ENCODE data around the gene RGS18.
"Not testable (repeated sequence)": the region's sequence is repeated elsewhere in the genome, so short reads cannot be mapped to it uniquely, and the experiment has no call there.

The RGS18 gene

DNA sequence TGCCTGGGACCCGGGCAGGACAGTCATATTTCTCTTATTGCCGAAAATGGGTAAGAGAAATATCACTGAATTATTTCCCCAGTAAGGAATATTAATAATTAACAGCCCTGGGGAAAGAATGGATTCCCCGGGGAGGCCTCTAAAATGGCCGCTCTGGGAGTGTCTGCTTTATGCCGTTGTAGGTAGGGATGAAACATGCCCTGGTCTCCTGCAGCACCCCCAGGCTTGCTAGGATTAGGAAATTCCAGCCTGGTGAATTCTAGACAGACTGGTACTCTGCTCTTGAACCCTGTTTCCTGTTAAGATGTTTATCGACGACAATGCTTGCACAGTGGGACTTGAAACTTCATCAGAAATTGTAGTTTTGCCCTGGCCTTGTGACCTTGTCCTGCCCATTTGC, 6.7 kb downstream of the RGS18 start:
- not testable (repeated sequence) for DNase-seq (ENCODE audit: low read depth in 1 of 2, low spot score in 1 of 2)

GRCh38 chr1:192167011-192167410, 8.7 kb downstream of the RGS18 start:
- no peak for DNase-seq (ENCODE audit: low read depth in 1 of 2, low spot score in 1 of 2)

DNA sequence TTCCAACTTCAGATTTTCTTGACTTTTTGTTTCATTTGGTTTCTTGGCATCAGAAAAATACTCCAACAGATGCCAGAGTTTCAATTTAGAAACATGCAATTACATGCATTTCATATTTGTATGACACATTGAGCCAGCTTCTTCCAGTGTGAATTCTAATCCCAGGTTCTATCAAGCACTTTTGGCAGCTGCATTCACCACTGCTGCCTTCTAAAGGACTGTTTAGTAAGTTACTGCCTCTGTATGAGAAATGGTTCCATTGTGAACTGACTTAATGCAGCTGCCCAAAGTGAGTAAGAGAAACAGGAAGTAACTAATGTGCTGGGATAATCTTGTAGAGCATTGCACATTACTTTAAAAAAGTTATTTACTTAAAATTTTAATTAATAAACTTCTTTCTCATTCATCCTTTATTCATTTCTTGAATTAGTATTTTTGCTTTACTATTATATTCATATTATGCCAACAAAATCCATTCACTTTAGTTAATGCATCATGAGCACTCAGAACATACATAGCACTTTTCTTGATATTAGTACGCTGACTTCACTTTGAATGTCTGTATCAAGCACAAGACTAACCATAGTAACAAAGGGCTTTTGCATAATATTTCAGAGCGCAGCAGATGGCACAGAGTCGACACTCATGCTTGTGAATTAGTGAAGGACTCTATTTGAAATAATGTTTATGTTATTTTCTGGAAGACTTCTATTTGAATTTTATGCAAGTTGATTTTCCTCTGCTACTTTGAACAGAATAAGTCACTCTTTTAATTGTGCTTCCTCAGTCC, 9.8 kb downstream of the RGS18 start:
- no peak for DNase-seq (ENCODE audit: low read depth in 1 of 2, low spot score in 1 of 2)

- DNase-seq (ENCODE audit: low read depth in 1 of 2, low spot score in 1 of 2): no peak
These were observed 10.7 kb downstream of the RGS18 start for GRCh38 chr1:192168964-192169363.

DNA sequence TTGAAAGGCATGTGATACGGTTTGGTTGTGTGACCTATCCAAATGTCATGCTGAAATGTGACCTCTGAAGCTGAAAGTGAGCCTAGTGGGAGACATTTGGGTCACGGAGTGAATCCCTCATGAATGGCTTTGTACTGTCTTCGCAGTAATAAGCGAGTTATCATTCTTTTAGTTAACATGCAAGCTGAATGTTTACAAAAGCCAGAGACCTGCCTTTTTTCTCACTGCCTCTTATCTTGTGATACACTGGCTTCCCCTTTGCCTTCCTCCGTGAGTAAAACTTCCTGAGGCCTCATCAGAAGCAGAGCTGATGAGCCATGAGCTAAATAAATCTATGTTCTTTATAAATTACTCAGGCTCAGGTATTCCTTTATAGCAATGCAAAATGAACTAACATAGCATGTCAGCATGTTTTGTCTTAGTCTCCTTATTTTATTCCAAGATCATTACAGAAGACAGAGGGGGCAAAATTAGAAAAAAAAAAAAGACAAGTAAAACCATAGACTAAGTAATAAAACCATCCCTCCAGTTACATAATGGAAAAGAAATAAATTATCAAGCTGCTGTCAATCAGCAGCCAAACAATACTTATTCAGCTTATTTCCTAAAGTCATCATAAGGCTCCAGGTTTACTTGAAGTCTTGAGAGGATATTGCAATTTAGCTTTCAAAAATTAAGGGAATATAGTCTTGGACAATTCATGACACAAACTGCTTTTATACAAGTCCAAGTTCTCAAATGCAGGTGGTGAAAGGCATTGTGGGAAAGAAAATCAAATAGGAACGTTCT, 12.1 kb downstream of the RGS18 start:
- no peak for DNase-seq (ENCODE audit: low read depth in 1 of 2, low spot score in 1 of 2)

DNA sequence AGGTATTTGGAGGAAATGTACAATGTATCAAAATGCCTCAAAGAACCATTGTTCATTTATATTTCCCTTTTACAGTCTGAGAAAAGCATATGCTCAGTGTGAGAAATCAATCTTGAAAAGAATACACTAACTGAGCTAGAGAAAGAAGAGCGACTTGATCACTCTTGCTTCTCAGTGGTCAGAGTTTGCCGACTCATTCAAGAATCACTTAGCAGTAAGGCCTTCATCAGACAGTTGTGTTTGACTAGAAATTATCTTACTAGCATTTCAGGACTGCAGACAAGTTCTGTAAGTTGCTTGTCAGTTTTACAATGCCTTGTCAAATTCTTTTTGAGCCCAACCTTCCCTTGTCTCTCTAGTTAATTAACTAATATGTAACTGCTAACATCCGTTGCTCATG, 12.9 kb downstream of the RGS18 start:
- no peak for DNase-seq (ENCODE audit: low read depth in 1 of 2, low spot score in 1 of 2)

GRCh38 chr1:192175971-192176370, 17.7 kb downstream of the RGS18 start:
- DNase-seq (ENCODE audit: low read depth in 1 of 2, low spot score in 1 of 2): no peak

- DNase-seq (ENCODE audit: low read depth in 1 of 2, low spot score in 1 of 2): no peak
These were observed 25.5 kb downstream of the RGS18 start for GRCh38 chr1:192183788-192184187.

- DNase-seq (ENCODE audit: low read depth in 1 of 2, low spot score in 1 of 2): no peak
These were observed 27.9 kb downstream of the RGS18 start for GRCh38 chr1:192186197-192186596.

DNA sequence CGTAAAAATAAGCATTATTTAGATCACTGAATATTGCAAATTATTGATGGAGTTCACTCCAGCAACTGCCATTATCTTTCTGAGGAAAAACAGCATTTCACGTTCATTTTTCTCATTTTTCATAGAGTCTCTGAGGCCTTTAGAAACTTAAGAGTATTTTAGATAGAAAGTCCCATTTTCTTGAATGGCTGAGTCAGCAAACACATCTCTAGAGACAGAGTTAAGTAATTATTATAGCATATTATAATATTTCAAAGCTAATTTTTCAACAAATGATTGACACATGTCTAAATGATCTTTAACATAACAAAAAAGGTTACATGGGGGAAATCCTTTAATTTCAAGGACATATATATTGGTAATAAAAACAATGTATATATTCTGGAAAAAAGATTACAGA, 31.8 kb downstream of the RGS18 start:
- DNase-seq (ENCODE audit: low read depth in 1 of 2, low spot score in 1 of 2): no peak

DNA sequence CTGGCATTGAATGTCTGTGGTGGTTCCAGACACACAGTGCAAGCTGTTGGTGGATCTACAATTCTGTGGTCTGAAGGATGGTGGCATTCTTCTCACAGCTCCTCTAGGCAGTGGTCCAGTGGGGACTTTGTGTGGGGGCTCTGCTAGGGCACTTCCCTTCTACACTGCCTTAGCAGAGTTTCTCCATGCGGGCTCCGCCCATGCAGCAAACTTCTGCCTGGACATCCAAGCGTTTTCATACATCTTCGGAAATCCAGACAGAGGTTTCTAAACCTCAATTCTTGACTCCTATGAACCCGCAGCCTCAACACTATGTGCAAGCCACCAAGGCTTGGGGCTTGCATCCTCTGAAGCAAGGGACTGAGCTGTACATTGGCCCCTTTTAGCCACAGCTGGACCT, 43.0 kb downstream of the RGS18 start:
- no peak for DNase-seq (ENCODE audit: low read depth in 1 of 2, low spot score in 1 of 2)

DNA sequence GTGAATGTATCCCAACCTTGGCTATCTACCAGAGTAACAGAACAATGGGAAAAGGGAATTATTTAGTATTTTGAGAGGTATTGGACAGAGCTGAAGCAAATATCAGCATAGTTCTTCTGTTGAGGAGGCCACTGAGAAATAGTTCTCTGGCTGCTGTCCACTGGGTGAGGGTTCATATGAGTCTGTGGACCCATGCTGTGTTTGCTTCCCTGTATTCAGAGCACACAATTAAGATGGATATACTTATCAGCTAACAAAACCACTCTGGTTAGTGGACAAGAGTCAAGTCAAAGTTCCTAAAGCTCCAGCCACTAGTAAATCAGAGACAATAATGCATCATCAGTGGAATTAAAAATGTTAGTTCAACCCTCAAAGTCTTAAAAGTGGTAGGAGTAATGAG, 66.1 kb downstream of the RGS18 start:
- DNase-seq (ENCODE audit: low read depth in 1 of 2, low spot score in 1 of 2): no peak

- DNase-seq (ENCODE audit: low read depth in 1 of 2, low spot score in 1 of 2): no peak
These were observed 66.6 kb downstream of the RGS18 start for GRCh38 chr1:192224846-192225245.

GRCh38 chr1:192225266-192225665, 67.0 kb downstream of the RGS18 start:
- no peak for DNase-seq (ENCODE audit: low read depth in 1 of 2, low spot score in 1 of 2)

DNA sequence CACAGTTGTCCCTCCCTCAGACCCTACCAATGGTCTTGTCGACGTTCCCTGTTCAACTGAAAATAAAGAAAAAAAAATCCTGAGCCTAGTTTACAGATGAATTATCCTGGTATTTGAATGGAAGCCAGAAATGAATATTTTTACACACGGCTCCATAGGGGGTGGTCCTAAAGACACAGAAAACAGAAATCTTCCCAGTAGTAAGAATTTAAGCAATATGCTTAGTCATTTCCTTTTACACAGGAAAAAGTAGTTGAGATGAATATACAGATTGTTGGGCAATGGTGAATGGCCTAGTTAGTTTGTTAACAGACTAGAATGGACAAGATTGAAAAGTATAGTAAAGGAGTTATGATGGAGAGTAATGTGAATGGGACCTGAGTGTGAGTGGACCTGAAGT, 67.4 kb downstream of the RGS18 start:
- DNase-seq (ENCODE audit: low read depth in 1 of 2, low spot score in 1 of 2): no peak

GRCh38 chr1:192227330-192227729, 69.1 kb downstream of the RGS18 start:
- DNase-seq (ENCODE audit: low read depth in 1 of 2, low spot score in 1 of 2): no peak

DNA sequence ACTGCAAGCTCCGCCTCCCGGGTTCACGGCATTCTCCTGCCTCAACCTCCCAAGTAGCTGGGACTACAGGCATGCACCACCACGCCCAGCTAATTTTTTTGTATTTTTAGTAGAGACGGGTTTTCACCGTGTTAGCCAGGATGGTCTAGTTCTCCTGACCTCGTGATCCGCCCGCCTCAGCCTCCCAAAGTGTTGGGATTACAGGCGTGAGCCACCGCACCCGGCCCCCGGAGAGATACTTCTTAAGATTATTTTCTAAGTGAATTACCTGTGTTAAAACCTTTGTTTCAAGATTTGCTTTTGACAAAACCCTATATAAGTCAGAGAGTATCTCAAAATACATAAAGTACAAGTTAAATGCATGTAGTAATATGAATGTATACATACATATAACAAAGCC, 69.7 kb downstream of the RGS18 start:
- not testable (repeated sequence) for DNase-seq (ENCODE audit: low read depth in 1 of 2, low spot score in 1 of 2)

GRCh38 chr1:192232817-192233417, 74.7 kb downstream of the RGS18 start:
- no peak for DNase-seq (ENCODE audit: low read depth in 1 of 2, low spot score in 1 of 2)

DNA sequence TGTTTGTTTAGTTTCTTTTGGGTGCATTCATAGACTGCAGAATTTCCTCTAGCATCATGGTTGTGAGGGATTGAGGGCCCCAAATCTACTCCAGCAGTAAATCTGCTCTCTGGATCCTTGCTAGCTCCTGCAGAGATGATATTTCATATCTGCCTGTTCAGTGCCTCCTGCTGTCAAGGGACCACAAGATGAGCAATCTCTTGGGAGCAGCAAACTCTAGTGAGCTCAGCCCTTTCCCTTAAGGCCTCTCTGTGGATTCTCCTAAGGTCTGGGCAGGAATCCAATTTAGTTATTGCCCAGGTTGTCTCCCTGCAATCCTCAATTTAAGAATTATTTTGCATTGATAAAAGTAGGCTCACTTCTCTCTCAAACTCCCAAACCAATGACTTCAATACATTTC, 76.9 kb downstream of the RGS18 start:
- DNase-seq (ENCODE audit: low read depth in 1 of 2, low spot score in 1 of 2): no peak
